Measurements from ENCODE around the gene SAMD10. TPM values are rescaled to one million over a fixed set of nuclear protein-coding genes. Genes with fewer than 3 reads are reported as not detected.
"Not testable (repeated sequence)": the region's sequence is repeated elsewhere in the genome, so short reads cannot be mapped to it uniquely, and the experiment has no call there.

Gene SAMD10
- total RNA-seq, 4 donors from 2014 or later, result 1.1 to 6.4 (median 5.0) TPM

- WGBS, 2 donors, result 86 to 87% methylated on average over 2 of the region's 2 CpGs
These were observed 36.2 kb upstream of the SAMD10 start for GRCh38 chr20:64015635-64016034.

DNA sequence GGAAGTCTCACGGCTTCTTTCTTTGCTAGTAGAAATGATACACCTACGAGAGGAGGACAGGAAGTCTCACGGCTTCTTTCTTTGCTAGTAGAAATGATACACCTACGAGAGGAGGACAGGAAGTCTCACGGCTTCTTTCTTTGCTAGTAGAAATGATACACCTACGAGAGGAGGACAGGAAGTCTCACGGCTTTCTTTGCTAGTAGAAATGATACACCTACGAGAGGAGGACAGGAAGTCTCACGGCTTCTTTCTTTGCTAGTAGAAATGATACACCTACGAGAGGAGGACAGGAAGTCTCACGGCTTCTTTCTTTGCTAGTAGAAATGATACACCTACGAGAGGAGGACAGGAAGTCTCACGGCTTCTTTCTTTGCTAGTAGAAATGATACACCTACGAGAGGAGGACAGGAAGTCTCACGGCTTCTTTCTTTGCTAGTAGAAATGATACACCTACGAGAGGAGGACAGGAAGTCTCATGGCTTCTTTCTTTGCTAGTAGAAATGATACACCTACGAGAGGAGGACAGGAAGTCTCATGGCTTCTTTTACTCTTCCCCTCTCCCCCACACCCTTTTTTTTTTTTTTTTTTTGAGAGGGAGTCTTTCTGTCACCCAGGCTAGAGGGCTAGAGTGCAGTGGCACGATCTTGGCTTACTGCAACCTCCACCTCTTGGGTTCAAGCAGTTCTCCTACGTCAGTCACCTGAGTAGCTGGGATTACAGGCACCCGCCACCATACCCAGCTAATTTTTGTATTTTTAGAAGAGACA is 33.1 kb upstream of the SAMD10 start:
- H3K9me3 ChIP-seq; intact Hi-C loops (cut with DNase I); H3K4me3 ChIP-seq (replicated peaks in 1 of 3); H3K4me1 ChIP-seq; DNase-seq; H3K27me3 ChIP-seq; H3K27ac ChIP-seq: not testable (repeated sequence)
- peaks cover 35 to 70% of the 10 kb centered on the region in 2 donors for H3K36me3 ChIP-seq
- 91 to 95% methylated on average over 7 to 12 of the region's 20 CpGs for WGBS, 2 donors

More at GRCh38 chr20:64015635-64016034, 36.2 kb upstream of the SAMD10 start:
- no peak overlapping the region for H3K4me3 ChIP-seq (replicated peaks in 1 of 3)
- H3K27me3 ChIP-seq, result no peaks in the 10 kb centered on the region
- peaks cover 51 to 75% of the 10 kb centered on the region in 2 donors for H3K36me3 ChIP-seq
- intact Hi-C loops (cut with DNase I), result no loop called here
- no peaks in the 10 kb centered on the region for H3K4me1 ChIP-seq
- TF ChIP-seq CTCF (IDR thresholded peaks at IDR 0.05) (no peak), POLR2A (IDR thresholded peaks at IDR 0.05) (no peak)
- no peak for DNase-seq
- H3K9me3 ChIP-seq, result no peaks in the 10 kb centered on the region
- no peak overlapping the region for H3K27ac ChIP-seq

DNA sequence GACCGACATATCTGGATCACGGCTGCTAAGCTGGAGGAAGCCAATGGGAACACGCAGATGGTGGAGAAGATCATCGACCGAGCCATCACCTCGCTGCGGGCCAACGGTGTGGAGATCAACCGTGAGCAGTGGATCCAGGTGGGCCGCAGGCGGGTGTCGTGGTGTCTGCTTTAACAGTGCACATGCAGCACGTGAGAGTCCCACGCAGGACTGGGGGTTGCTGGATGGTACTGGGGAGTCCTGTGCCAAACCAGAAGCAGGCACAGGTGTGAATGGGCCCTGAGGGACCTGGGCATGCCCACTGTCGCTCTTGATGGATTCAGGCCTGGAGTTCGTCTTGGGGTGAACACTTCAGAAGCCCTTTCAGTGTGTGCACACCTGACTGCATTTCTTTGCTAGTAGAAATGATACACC is 31.9 kb upstream of the SAMD10 start:
- peaks cover 23 to 64% of the 10 kb centered on the region in 2 donors for H3K36me3 ChIP-seq
- 96 to 98% methylated on average over 14 to 16 of the region's 16 CpGs for WGBS, 2 donors
- H3K4me3 ChIP-seq (replicated peaks in 1 of 3), result no peak overlapping the region
- intact Hi-C loops (cut with DNase I), result no loop called here
- DNase-seq, result no peak
- TF ChIP-seq CTCF (IDR thresholded peaks at IDR 0.05), result no peak
- TF ChIP-seq POLR2A (IDR thresholded peaks at IDR 0.05), result no peak
- H3K27me3 ChIP-seq, result no peaks in the 10 kb centered on the region
- H3K27ac ChIP-seq, result no peak overlapping the region
- no peaks in the 10 kb centered on the region for H3K9me3 ChIP-seq
- H3K4me1 ChIP-seq, result no peaks in the 10 kb centered on the region

DNA sequence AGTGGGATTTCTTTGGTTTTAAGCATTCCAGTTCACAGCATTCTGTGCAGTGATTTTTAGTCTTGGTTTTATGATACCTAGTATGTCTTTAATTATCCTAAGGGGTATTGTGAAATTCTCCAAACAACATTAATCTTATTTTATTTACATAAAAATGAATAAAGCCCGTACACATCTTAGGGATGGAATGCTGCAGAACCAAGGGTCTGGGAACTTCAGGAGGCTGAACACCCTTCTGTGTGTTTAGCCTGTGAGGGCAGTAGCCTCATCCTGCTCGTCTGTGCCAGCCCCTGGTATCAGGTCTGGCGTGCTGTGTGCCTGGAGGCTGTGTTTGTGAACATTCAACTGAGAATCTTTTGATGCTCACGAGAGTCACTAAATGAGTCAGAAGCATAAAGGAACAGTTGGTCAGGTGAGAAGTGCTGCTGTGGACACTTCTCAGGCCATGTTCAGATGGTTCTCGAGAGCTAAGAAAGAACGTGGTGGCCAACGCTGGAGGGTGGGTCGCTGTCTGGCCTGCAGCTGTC is 31.3 kb upstream of the SAMD10 start:
- no peaks in the 10 kb centered on the region for H3K4me1 ChIP-seq
- peaks cover 22 to 60% of the 10 kb centered on the region in 2 donors for H3K36me3 ChIP-seq
- no peaks in the 10 kb centered on the region for H3K9me3 ChIP-seq
- no peak overlapping the region for H3K4me3 ChIP-seq (replicated peaks in 1 of 3)
- WGBS, 2 donors, result 92% methylated on average over 8 of the region's 8 CpGs
- TF ChIP-seq CTCF (IDR thresholded peaks at IDR 0.05) (no peak), POLR2A (IDR thresholded peaks at IDR 0.05) (no peak)
- intact Hi-C loops (cut with DNase I), result no loop called here
- no peak overlapping the region for H3K27ac ChIP-seq
- no peak for DNase-seq
- H3K27me3 ChIP-seq, result no peaks in the 10 kb centered on the region

DNA sequence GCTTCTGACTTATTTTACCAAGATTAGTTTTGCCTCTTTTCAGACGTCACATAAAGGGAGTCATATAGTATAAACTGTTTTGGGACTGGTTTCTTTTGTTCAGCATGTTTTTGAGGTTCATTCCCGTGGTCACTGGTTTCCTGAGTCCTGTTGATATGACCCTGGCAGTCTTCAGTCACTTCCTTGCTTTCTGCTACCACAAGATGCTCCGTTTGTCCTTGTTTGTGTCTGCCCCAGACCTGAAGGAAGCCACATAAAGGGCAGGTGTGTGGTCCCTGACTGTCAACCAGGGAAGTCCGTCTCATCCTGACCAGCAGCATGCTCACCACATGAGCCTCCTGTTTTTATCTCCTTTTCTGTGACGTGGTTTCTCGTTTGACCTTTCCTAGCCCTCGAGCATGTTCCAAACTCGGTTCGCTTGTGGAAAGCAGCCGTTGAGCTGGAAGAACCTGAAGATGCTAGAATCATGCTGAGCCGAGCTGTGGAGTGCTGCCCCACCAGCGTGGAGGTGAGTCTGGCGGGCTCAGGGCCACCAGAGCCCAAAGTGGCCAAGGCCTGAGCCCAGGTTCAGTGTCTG is 30.5 kb upstream of the SAMD10 start:
- H3K36me3 ChIP-seq, result peaks cover 23 to 54% of the 10 kb centered on the region in 2 donors
- no peaks in the 10 kb centered on the region for H3K9me3 ChIP-seq
- TF ChIP-seq CTCF (IDR thresholded peaks at IDR 0.05) (no peak), POLR2A (IDR thresholded peaks at IDR 0.05) (no peak)
- no peak overlapping the region for H3K27ac ChIP-seq
- H3K4me3 ChIP-seq (replicated peaks in 1 of 3), result no peak overlapping the region
- 93 to 94% methylated on average over 12 to 13 of the region's 13 CpGs for WGBS, 2 donors
- intact Hi-C loops (cut with DNase I), result no loop called here
- DNase-seq, result no peak
- H3K4me1 ChIP-seq, result no peaks in the 10 kb centered on the region
- H3K27me3 ChIP-seq, result no peaks in the 10 kb centered on the region

All from thyroid gland (tissue), 4 donors.